A549 (cell line): ENCODE data around the gene UBXN2A. TPM values are rescaled to one million over a fixed set of nuclear protein-coding genes. Genes with fewer than 3 reads are reported as not detected.
A peak's percentile ranks its signal among the peaks of the same experiment; 100 is the strongest.

Experiments used
- ATAC-seq, 2 experiments: fragments of 200-7000 bp in 1 of 2; fragments of >200 bp in 1 of 2; cut with Nextera tagmentation in 1 of 2; cut with Tn5 transposase in 1 of 2; 3 replicates each; pipeline versions ENCODE4 v1.8.0 to v1.9.1; 2018 to 2020; ENCODE audit warnings: mild to moderate bottlenecking in 1 of 2, moderate library complexity in 1 of 2
- CTCF ChIA-PET: fragments of 300-600 bp; sonication (Branson Sonifier 250); formaldehyde crosslinking; extraction: SDS; loops from one replicate; lab custom pipeline; 2021; ENCODE audit warnings: antibody characterized with exemption, inconsistent platforms; lab: Yijun Ruan, JAX
- POLR2A ChIA-PET: fragments of 350-600 bp; formaldehyde crosslinking; extraction: SDS; loops from one replicate; lab custom pipeline; 2021; ENCODE audit warnings: antibody characterized with exemption, inconsistent platforms; lab: Yijun Ruan, JAX
- DNase-seq, 2 experiments: peaks; one replicate each; pipeline versions ENCODE4 v3.0.0 to v3.0.0-alpha.2; 2011 to 2016; ENCODE audit warnings: low read depth in 1 of 2, low spot score in 1 of 2
- FAIRE-seq: peaks from 2 replicates; lab custom pipeline; 2011; peaks lifted over from hg19 to GRCh38; lab: Jason Lieb, UNC
- H3K27ac ChIP-seq, 2 experiments: fragments of >200 bp; sonication (Bioruptor Twin); formaldehyde crosslinking; 3 replicates each; pipeline ENCODE4 v1.5.1; 2016 to 2017
- H3K4me1 ChIP-seq: fragments of >200 bp; sonication (Bioruptor Twin); formaldehyde crosslinking; 3 replicates; pipeline ENCODE4 v1.6.1; 2016
- H3K4me2 ChIP-seq: fragments of >200 bp; sonication (Bioruptor Twin); formaldehyde crosslinking; 3 replicates; pipeline ENCODE4 v1.6.1; 2016
- H3K4me3 ChIP-seq: fragments of >200 bp; sonication (Bioruptor Twin); formaldehyde crosslinking; 3 replicates; pipeline ENCODE4 v1.5.1; 2016
- H3K9me3 ChIP-seq: fragments of >200 bp; sonication (Bioruptor Twin); formaldehyde crosslinking; 3 replicates; pipeline ENCODE4 v1.6.1; 2016
- ATOH8 ChIP-seq: fragments of 250-450 bp; sonication (Bioruptor Pico); IDR thresholded peaks from 2 replicates; pipeline ENCODE4 v1.5.0; 2020; ENCODE audit warnings: low read depth, mild to moderate bottlenecking, moderate library complexity
- CHD2 ChIP-seq: fragments of 150-350 bp; IDR thresholded peaks from 2 replicates; pipeline ENCODE4 v1.6.1; 2014; ENCODE audit warnings: low read length; ENCODE audit not compliant: partially characterized antibody
- E2F6 ChIP-seq: IDR thresholded peaks from 2 replicates; pipeline ENCODE4 v1.6.1; 2012; ENCODE audit warnings: low read depth, borderline replicate concordance
- EHF ChIP-seq: fragments of 250-450 bp; sonication (Bioruptor Pico); IDR thresholded peaks from 2 replicates; pipeline ENCODE4 v1.5.0; 2020; ENCODE audit warnings: mild to moderate bottlenecking
- EP300 ChIP-seq, 2 experiments: fragments of >200 bp; sonication (Bioruptor Twin); formaldehyde crosslinking; IDR thresholded peaks; 2 replicates in 1 of 2; 3 replicates in 1 of 2; pipeline ENCODE4 v1.6.1; 2016 to 2017
- FOSL2 ChIP-seq, 2 experiments: fragments of 450-650 bp in 1 of 2; fragments of >200 bp in 1 of 2; sonication (Bioruptor Twin) in 1 of 2; formaldehyde crosslinking; IDR thresholded peaks; 2 replicates each; pipeline versions ENCODE4 v1.5.0 to v1.6.1; 2016 to 2020; ENCODE audit warnings: mild to moderate bottlenecking in 1 of 2, moderate library complexity in 1 of 2
- FOXS1 ChIP-seq: fragments of 250-450 bp; sonication (Bioruptor Pico); IDR thresholded peaks from 2 replicates; pipeline ENCODE4 v1.5.0; 2020; ENCODE audit warnings: mild to moderate bottlenecking, moderate library complexity
- HDAC2 ChIP-seq: fragments of 200-600 bp; sonication (generic); IDR thresholded peaks from 2 replicates; pipeline ENCODE4 v1.6.1; 2016
- HEYL ChIP-seq: fragments of 250-450 bp; sonication (Bioruptor Pico); IDR thresholded peaks from 2 replicates; pipeline ENCODE4 v1.8.0; 2021; ENCODE audit warnings: mild to moderate bottlenecking, moderate library complexity
- HOXB5 ChIP-seq: fragments of 250-450 bp; sonication (Bioruptor Pico); IDR thresholded peaks from 2 replicates; pipeline ENCODE4 v1.5.0; 2020; ENCODE audit warnings: mild to moderate bottlenecking, moderate library complexity
- JUN ChIP-seq, 2 experiments: fragments of >200 bp; sonication (Bioruptor Twin); formaldehyde crosslinking; IDR thresholded peaks; 2 replicates in 1 of 2; 3 replicates in 1 of 2; pipeline ENCODE4 v1.6.1; 2016 to 2017
- KDM5A ChIP-seq: fragments of 200-600 bp; sonication (generic); IDR thresholded peaks from 2 replicates; pipeline ENCODE4 v1.6.1; 2016; ENCODE audit warnings: antibody characterized with exemption, mild to moderate bottlenecking
- MAZ ChIP-seq: fragments of 150-350 bp; IDR thresholded peaks from 2 replicates; pipeline ENCODE4 v1.6.1; 2014; ENCODE audit warnings: antibody characterized with exemption, low read depth, low read length, borderline replicate concordance
- NFE2L2 ChIP-seq: fragments of 150-350 bp; conservative IDR thresholded peaks from 2 replicates; pipeline ENCODE4 v1.6.1; 2014; ENCODE audit warnings: low read length
- NR3C1 ChIP-seq: fragments of >200 bp; sonication (Bioruptor Twin); formaldehyde crosslinking; IDR thresholded peaks from 3 replicates; pipeline ENCODE4 v1.6.1; 2017
- PBX3 ChIP-seq: IDR thresholded peaks from 2 replicates; pipeline ENCODE4 v1.6.1; 2012
- PHF8 ChIP-seq: fragments of 200-600 bp; sonication (generic); IDR thresholded peaks from 2 replicates; pipeline ENCODE4 v1.6.1; 2016; ENCODE audit warnings: low read depth, mild to moderate bottlenecking, antibody characterized with exemption, moderate library complexity, borderline replicate concordance
- POLR2A ChIP-seq: IDR thresholded peaks from 2 replicates; pipeline ENCODE4 v1.6.1; 2012; ENCODE audit warnings: mild to moderate bottlenecking, low read length
- RFX5 ChIP-seq: fragments of 450-650 bp; IDR thresholded peaks from 2 replicates; pipeline ENCODE4 v1.7.1; 2014; ENCODE audit warnings: antibody characterized with exemption, mild to moderate bottlenecking, moderate library complexity
- RNF2 ChIP-seq: fragments of 200-600 bp; sonication (generic); IDR thresholded peaks from 2 replicates; pipeline ENCODE4 v1.6.1; 2016; ENCODE audit warnings: low read depth, mild to moderate bottlenecking, antibody characterized with exemption, moderate library complexity, borderline replicate concordance
- SMC3 ChIP-seq: fragments of >200 bp; sonication (Bioruptor Twin); formaldehyde crosslinking; IDR thresholded peaks from 3 replicates; pipeline ENCODE4 v1.6.1; 2018; ENCODE audit warnings: inconsistent platforms
- SREBF2 ChIP-seq: fragments of 450-650 bp; IDR thresholded peaks from 2 replicates; pipeline ENCODE4 v1.6.1; 2014; ENCODE audit warnings: mild to moderate bottlenecking, moderate library complexity
- ZC3H11A ChIP-seq: fragments of 450-650 bp; IDR thresholded peaks from 2 replicates; pipeline ENCODE4 v1.6.1; 2014; ENCODE audit warnings: antibody characterized with exemption, mild to moderate bottlenecking
- ZFP36 ChIP-seq: fragments of 450-650 bp; IDR thresholded peaks from 2 replicates; pipeline ENCODE4 v1.6.1; 2014; ENCODE audit warnings: borderline replicate concordance; ENCODE audit not compliant: partially characterized antibody
- WGBS: methylation state at CpG from one replicate; pipeline ENCODE4 v1.1.6; 2017; ENCODE audit errors: missing lambda C conversion rate; 5-methylcytosine and 5-hydroxymethylcytosine counted together
- polyA plus RNA-seq, 4 experiments: library from polyadenylated mRNA; depleted of rRNA in 3 of 4; stranded (reverse); fragments of >200 nt; fragmentation: RNase III in 1 of 4; extraction: RNeasy Plus Mini Kit Qiagen cat#74134 plus additional on column Dnase treatment in 1 of 4; gene quantifications; 2 replicates in 3 of 4; 3 replicates in 1 of 4; pipeline ENCODE4 v1.2.3, GENCODE V29; 2011 to 2017

The UBXN2A gene
- polyA plus RNA-seq, 2 of the 4 experiments (the other 2 are of a cell fraction), result 13.7 to 25.4 TPM

- ChIA-PET CTCF (interaction anchor here (1.1 to 2.5 kb wide), 2 partner anchors 23 to 74 kb away, joined by 4 to 12 read pairs; partner anchors contain the start of gene TP53I3), POLR2A (no interaction called here)
- Histone ChIP-seq H3K4me1 (peaks cover 48% of the 10 kb centered on the region), H3K27ac (peak within 1 kb of the TSS; percentile 48 to 72), H3K4me2 (peak within 1 kb of the TSS; percentile 67), H3K4me3 (no peak within 1 kb of the TSS), H3K9me3 (no peaks in the 10 kb centered on the region)
- WGBS, result 97% methylated on average over 74 of the region's 75 CpGs
- 0 out of 6 replicates have a peak, but pooled peaks of 1 of the 2 experiments have one; percentile 2 for ATAC-seq
- no peak for FAIRE-seq
- no peak for TF ChIP-seq ZC3H11A
- no peak for TF ChIP-seq SMC3
- TF ChIP-seq EP300 (IDR thresholded peaks at IDR 0.05), result no peak
- TF ChIP-seq RNF2, result no peak
- no peak for TF ChIP-seq E2F6
- TF ChIP-seq JUN (IDR thresholded peaks at IDR 0.05), result no peak
- TF ChIP-seq HDAC2, result no peak
- TF ChIP-seq PHF8, result no peak
- no peak for TF ChIP-seq FOSL2 (IDR thresholded peaks at IDR 0.05)
- TF ChIP-seq FOSL2 (CRISPR knock-in tag; IDR thresholded peaks at IDR 0.05), result no peak
- TF ChIP-seq CHD2, result no peak
- no peak for TF ChIP-seq ZFP36
- TF ChIP-seq PBX3, result no peak
- no peak for TF ChIP-seq SREBF2
- no peak for TF ChIP-seq EHF (CRISPR knock-in tag)
- no peak for TF ChIP-seq KDM5A
- no peak for TF ChIP-seq MAZ
- TF ChIP-seq POLR2A, result no peak
- no peak for DNase-seq
Observed at GRCh38 chr2:24009680-24010476, 69.6 kb downstream of the UBXN2A start, which contains the start of gene MFSD2B. Gene MFSD2B, plus strand, starts transcription at chr2:24010085. Its CDS starts 12 bp downstream, at chr2:24010097.

- no peaks in the 10 kb centered on the region for H3K9me3 ChIP-seq
- DNase-seq (no peak), ATAC-seq (peak; percentile 5 to 20; a peak in 1 of 6 replicates), FAIRE-seq (no peak)
- H3K4me2 ChIP-seq, result no peak overlapping the region
- POLR2A ChIA-PET, result no interaction called here
- H3K27ac ChIP-seq, result peak overlapping the region; percentile 34 to 72; a peak in 5 of 6 replicates
- H3K4me3 ChIP-seq, result no peak overlapping the region
- TF ChIP-seq NFE2L2, result no peak
- no peak for TF ChIP-seq CHD2
- TF ChIP-seq ATOH8 (CRISPR knock-in tag), result no peak
- TF ChIP-seq RFX5, result no peak
- no peak for TF ChIP-seq HOXB5 (CRISPR knock-in tag)
- TF ChIP-seq FOXS1 (CRISPR knock-in tag), result no peak
- no peak for TF ChIP-seq NR3C1
- TF ChIP-seq MAZ, result no peak
- no peak for TF ChIP-seq HEYL (CRISPR knock-in tag)
- H3K4me1 ChIP-seq, result peaks cover 54% of the 10 kb centered on the region
- CTCF ChIA-PET, result interaction anchor here (0.6 to 3.5 kb wide), 7 partner anchors 13 to 835 kb away, joined by 3 to 16 read pairs (median 4); partner anchors contain the start of genes ATAD2B and TP53I3
- 94% methylated on average over 36 of the region's 37 CpGs for WGBS
Observed at GRCh38 chr2:24010477-24011249, 70.4 kb downstream of the UBXN2A start.
